Measurements from ENCODE around the gene TAX1BP3.

The TAX1BP3 gene

DNA sequence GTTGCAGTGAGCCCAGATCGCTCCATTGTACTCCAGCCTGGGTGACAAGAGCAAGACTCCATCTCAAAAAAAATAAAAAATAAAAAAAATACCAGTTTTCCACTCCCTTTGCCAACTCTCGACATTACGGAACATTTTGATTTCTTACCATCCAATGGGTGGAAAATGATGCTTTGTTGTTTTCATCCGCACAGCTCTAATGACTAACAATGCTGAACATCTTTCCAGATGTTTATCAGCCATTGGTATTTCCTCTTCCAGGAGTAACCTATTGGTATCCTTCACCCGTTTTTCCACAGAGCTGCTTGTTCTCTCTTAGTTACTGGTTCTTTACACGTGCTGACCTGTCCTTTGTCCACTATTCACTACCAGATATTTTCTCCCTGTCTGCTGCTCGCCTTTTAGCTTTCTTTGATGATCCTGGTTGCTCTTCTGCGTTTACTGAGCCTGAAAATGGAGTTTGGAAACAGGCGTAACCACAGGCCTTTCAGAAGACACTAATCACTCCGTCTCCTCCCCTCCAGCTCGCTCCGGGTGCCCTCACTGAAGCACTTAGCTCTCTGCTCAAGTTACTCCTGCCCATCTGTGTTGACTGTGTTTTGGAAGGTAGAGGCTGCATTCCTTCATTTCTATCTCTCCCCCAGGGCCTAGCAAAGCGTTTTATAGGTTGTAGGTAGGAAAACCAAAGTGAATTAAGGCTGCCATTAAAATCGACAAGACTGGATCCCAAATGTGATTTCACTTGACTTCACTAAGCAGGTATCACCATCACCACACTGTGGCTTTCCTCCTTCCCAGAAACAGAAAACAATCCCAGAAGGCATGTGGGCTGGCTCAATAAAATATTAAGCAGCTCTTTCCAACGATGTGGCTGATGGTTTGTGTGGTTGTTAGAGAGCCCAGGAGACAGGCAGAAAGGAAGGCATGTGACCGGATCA lies 41.3 kb downstream of the TAX1BP3 start:
- no peak for DNase-seq (ENCODE audit: low read depth)

- no peak for DNase-seq (ENCODE audit: low read depth)
These were observed 45.3 kb downstream of the TAX1BP3 start for GRCh38 chr17:3622977-3623594.

- DNase-seq (ENCODE audit: low read depth): no peak
These were observed 47.1 kb downstream of the TAX1BP3 start for GRCh38 chr17:3621146-3621720.

DNA sequence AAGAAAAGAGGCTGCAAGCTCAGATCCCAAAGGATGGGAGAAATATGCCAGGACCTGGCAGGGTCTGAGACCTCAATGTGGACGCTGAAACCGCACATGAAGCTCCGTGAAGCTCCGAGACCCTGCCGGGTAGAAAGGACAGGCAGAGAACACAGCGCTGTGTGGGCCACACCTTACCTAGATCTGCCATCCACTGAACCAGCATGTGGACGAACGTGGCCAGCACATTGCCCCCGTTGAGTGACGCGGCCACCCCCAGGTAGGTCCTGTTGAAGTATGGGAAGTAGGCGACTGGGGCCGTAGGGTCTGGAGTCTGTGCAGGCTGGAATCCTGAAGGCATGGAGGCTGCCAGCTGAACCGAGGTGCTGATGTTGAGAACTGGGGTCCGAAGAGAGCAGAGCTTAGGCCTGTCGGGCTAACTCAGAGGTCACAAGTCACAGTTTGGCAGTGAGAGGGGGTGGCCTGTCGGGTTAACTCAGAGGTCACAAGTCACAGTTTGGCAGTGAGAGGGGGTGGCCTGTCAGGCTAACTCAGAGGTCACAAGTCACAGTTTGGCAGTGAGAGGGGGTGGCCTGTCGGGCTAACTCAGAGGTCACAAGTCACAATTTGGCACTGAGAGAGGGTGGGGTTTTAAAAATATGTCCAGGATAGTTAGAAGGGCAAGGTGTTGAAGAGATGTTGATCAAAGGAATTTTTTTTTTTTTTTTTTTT lies 53.1 kb downstream of the TAX1BP3 start:
- DNase-seq (ENCODE audit: low read depth): no peak

DNA sequence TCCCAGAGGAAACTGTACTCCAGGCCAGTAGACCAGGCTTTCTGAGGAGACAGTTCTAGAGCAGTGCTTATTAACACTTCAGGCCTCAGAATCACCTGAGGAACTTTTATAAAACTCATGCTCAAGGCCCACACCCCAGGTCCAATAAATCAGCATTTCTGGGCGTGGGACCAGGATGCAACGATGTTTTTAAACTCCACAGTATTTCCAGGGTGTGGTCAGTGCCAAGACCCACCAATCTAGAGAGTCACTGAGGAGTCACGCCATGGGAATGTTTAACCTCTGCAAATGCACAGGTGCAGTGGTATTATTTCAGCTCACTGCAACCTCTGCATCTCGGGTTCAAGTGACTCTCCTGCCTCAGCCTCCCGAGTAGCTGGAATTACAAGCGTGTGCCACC lies 55.3 kb downstream of the TAX1BP3 start:
- no peak for DNase-seq (ENCODE audit: low read depth)
